IPS DF 6.9 (cell line): ENCODE data around the gene HBP1.
"Not testable (repeated sequence)": the region's sequence is repeated elsewhere in the genome, so short reads cannot be mapped to it uniquely, and the experiment has no call there.

Source experiments
- DNase-seq: peaks from one replicate; pipeline ENCODE4 v3.0.0-alpha.2; 2013; ENCODE audit warnings: low read depth, low spot score
- H3K27ac ChIP-seq: one replicate; pipeline ENCODE4 v1.5.1; 2013; ENCODE audit warnings: low read length, control low read depth
- H3K27me3 ChIP-seq: 2 replicates; pipeline ENCODE4 v1.6.1; 2013; ENCODE audit warnings: mild to moderate bottlenecking, low read length; ENCODE audit not compliant: control insufficient read depth, insufficient read depth
- H3K36me3 ChIP-seq: 2 replicates; pipeline ENCODE4 v1.6.1; 2013; ENCODE audit warnings: low read length; ENCODE audit not compliant: control insufficient read depth, insufficient read depth
- H3K4me1 ChIP-seq: 2 replicates; pipeline ENCODE4 v1.6.1; 2013; ENCODE audit warnings: low read length; ENCODE audit not compliant: control insufficient read depth, insufficient read depth
- H3K4me3 ChIP-seq: 2 replicates; pipeline ENCODE4 v1.5.1; 2013; ENCODE audit warnings: mild to moderate bottlenecking, low read length
- H3K9me3 ChIP-seq: 2 replicates; pipeline ENCODE4 v1.6.1; 2013; ENCODE audit warnings: low read length, inconsistent platforms; ENCODE audit not compliant: control insufficient read depth, insufficient read depth
- WGBS: extraction: QIAGEN DNeasy Blood & Tissue Kit; methylation state at CpG from one replicate; pipeline ENCODE4 v1.1.7; 2013; ENCODE audit warnings: mixed read lengths, missing lambda C conversion rate; ENCODE audit not compliant: insufficient read length, insufficient coverage; 5-methylcytosine and 5-hydroxymethylcytosine counted together

The HBP1 gene

DNA sequence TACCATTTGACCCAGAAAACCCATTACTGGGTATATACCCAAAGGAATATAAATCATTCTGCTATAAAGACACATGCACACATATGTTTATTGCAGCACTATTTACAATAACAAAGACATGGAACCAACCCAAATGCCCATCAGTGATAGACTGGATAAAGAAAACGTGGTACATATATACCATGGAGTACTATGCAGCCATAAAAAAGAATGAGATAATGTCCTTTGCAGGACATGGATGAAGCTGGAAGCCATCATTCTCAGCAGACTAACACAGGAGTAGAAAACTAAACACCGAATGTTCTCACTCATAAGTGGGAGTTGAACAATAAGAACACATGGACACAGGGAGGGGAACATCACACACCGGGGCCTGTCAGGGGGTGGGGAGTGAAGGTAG, 13.1 kb upstream of the HBP1 start:
- no CpG with 5 or more reads among the region's 3 CpGs for WGBS
- not testable (repeated sequence) for H3K27me3 ChIP-seq, H3K4me1 ChIP-seq, DNase-seq, H3K27ac ChIP-seq, H3K36me3 ChIP-seq, H3K9me3 ChIP-seq, H3K4me3 ChIP-seq

DNA sequence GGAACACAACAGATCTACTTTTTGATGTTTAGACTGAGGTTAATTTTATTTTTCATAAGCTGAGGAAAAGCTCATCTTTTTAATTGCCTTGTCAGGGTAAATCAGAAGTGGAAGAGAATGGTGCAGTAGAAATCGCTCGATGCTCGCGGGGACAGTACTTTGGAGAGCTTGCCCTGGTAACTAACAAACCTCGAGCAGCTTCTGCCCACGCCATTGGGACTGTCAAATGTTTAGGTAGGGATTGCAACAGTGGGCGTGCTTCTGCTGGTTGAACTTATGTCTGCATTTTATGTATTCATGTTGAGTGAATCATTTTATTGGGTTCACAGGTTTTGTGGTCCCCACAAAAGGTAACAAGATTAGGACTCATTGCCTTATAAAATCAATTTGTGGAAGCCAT, 11.7 kb upstream of the HBP1 start:
- H3K27me3 ChIP-seq = no peaks in the 10 kb centered on the region
- H3K27ac ChIP-seq = no peak overlapping the region
- no CpG with 5 or more reads among the region's 7 CpGs for WGBS
- H3K4me3 ChIP-seq = no peak overlapping the region
- no peak for DNase-seq
- no peaks in the 10 kb centered on the region for H3K36me3 ChIP-seq
- no peaks in the 10 kb centered on the region for H3K9me3 ChIP-seq
- no peaks in the 10 kb centered on the region for H3K4me1 ChIP-seq

- Histone ChIP-seq H3K36me3 (no peaks in the 10 kb centered on the region), H3K4me1 (no peaks in the 10 kb centered on the region), H3K27me3 (no peaks in the 10 kb centered on the region), H3K4me3 (no peak overlapping the region), H3K9me3 (no peaks in the 10 kb centered on the region), H3K27ac (no peak overlapping the region)
- WGBS = 100% methylated on average over 1 of the region's 2 CpGs
- no peak for DNase-seq
These were observed 10.8 kb upstream of the HBP1 start for GRCh38 chr7:107158028-107158427.

- no peaks in the 10 kb centered on the region for H3K36me3 ChIP-seq
- no peaks in the 10 kb centered on the region for H3K4me1 ChIP-seq
- no CpG with 5 or more reads among the region's 2 CpGs for WGBS
These were observed 8.4 kb upstream of the HBP1 start for GRCh38 chr7:107160389-107160788.

DNA sequence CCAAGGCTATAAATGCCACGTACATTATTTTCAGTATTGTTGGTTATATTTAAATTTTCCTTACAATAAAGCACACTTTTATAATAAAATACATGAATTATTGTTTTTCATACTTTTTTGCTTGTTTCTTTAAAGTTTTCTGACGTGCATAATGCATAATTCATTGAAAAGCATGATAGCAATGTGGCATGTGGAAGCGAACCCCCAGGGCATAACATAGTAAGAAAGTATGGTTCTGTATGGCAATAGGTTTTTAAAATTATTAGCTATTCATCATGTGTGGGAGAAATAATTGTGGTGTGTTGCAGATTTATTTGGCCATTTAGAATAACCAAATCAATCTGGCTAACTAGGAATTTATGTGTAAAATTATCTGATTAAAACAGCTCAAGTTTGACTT, 7.4 kb upstream of the HBP1 start:
- Histone ChIP-seq H3K4me1 (no peaks in the 10 kb centered on the region), H3K27me3 (no peaks in the 10 kb centered on the region), H3K4me3 (no peak overlapping the region), H3K36me3 (no peaks in the 10 kb centered on the region), H3K27ac (no peak overlapping the region), H3K9me3 (no peaks in the 10 kb centered on the region)
- DNase-seq = no peak
- no CpG with 5 or more reads among the region's 3 CpGs for WGBS

More at GRCh38 chr7:107160389-107160788, 8.4 kb upstream of the HBP1 start:
- Histone ChIP-seq H3K4me3 (no peak overlapping the region), H3K9me3 (no peaks in the 10 kb centered on the region), H3K27ac (no peak overlapping the region), H3K27me3 (no peaks in the 10 kb centered on the region)
- DNase-seq = no peak

GRCh38 chr7:107162475-107162874, 6.3 kb upstream of the HBP1 start:
- Histone ChIP-seq H3K4me1 (no peaks in the 10 kb centered on the region), H3K4me3 (no peak overlapping the region), H3K36me3 (no peaks in the 10 kb centered on the region), H3K9me3 (no peaks in the 10 kb centered on the region), H3K27me3 (no peaks in the 10 kb centered on the region), H3K27ac (no peak overlapping the region)
- WGBS = no CpG with 5 or more reads among the region's 5 CpGs
- DNase-seq = no peak

- DNase-seq = no peak
- Histone ChIP-seq H3K27ac (no peak overlapping the region), H3K36me3 (no peaks in the 10 kb centered on the region), H3K4me3 (no peak overlapping the region), H3K4me1 (no peaks in the 10 kb centered on the region), H3K27me3 (no peaks in the 10 kb centered on the region), H3K9me3 (no peaks in the 10 kb centered on the region)
- no CpG with 5 or more reads among the region's 2 CpGs for WGBS
These were observed 4.7 kb upstream of the HBP1 start for GRCh38 chr7:107164092-107164491.

DNA sequence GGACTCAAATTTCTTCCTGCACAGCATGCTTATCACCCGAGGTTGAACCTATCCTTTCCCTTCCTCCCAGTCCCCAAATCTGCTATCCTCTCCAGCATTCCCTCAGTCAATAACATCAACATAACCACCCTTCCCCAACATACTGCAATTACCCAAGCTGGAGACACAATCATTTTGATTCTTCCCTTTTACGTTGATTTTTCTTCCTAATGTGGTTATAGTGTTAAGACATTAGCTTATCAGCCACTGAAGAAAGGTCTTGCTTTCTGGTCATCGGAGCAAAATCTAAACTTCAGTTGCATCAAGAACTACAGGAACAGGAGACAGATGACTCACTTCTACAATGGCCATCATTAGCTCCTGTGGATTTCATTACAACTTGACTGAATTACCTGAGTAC, 3.5 kb upstream of the HBP1 start:
- 100% methylated on average over 1 of the region's 3 CpGs for WGBS
- Histone ChIP-seq H3K36me3 (no peaks in the 10 kb centered on the region), H3K27me3 (no peaks in the 10 kb centered on the region), H3K27ac (no peak overlapping the region), H3K9me3 (no peaks in the 10 kb centered on the region), H3K4me3 (no peak overlapping the region), H3K4me1 (no peaks in the 10 kb centered on the region)
- no peak for DNase-seq

- Histone ChIP-seq H3K4me1 (no peaks in the 10 kb centered on the region), H3K9me3 (no peaks in the 10 kb centered on the region), H3K36me3 (no peaks in the 10 kb centered on the region), H3K27ac (no peak overlapping the region), H3K4me3 (no peak overlapping the region), H3K27me3 (no peaks in the 10 kb centered on the region)
- DNase-seq = no peak
- WGBS = no CpG with 5 or more reads among the region's 5 CpGs
These were observed 1.9 kb upstream of the HBP1 start for GRCh38 chr7:107166736-107167426.

DNA sequence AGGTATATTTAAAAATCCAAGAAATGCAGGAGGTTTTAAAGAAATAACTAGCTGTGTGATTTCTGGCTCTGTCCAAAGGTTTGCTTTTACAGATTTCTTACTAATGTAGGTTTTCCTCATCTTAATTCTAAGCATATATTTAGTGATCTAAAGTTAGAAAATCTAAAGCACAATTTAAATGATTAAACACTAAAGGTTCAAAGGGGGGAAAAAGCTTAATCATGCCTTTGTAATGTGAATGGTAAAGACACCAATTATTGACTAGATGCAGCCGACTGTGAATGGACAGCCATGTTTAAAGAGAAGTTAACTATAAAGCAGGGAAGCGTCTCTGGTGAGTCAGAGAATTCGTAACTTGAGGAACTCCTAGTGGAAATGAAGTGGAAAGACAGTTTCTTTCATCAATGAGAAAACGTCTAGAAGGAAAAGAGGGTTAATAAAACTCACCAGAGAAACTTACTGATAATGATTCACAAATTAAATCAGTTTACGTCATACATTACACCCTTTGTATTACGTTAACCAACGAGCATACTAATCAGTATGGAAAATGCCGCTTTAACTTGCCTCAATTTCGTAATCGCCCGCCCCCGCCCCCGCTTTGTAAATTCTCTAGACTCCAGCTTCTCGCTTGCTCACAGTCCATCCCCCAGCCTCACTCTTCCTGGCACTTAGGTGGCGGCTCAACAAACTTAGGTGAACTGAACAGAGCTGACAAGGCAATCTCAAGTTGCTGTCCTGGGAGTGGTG, 1.1 kb upstream of the HBP1 start:
- Histone ChIP-seq H3K9me3 (no peaks in the 10 kb centered on the region), H3K36me3 (no peaks in the 10 kb centered on the region), H3K4me3 (peak overlapping the region; percentile 66), H3K27me3 (no peaks in the 10 kb centered on the region), H3K4me1 (no peaks in the 10 kb centered on the region), H3K27ac (no peak overlapping the region)
- DNase-seq = no peak
- no CpG with 5 or more reads among the region's 15 CpGs for WGBS
